ENCODE results near the gene C1QA. TPM values are rescaled to one million over a fixed set of nuclear protein-coding genes. Genes with fewer than 3 reads are reported as not detected.
"Not testable (repeated sequence)": the region's sequence is repeated elsewhere in the genome, so short reads cannot be mapped to it uniquely, and the experiment has no call there.

C1QA gene
- total RNA-seq, 1 experiment from 2014 or later, result not detected

DNA sequence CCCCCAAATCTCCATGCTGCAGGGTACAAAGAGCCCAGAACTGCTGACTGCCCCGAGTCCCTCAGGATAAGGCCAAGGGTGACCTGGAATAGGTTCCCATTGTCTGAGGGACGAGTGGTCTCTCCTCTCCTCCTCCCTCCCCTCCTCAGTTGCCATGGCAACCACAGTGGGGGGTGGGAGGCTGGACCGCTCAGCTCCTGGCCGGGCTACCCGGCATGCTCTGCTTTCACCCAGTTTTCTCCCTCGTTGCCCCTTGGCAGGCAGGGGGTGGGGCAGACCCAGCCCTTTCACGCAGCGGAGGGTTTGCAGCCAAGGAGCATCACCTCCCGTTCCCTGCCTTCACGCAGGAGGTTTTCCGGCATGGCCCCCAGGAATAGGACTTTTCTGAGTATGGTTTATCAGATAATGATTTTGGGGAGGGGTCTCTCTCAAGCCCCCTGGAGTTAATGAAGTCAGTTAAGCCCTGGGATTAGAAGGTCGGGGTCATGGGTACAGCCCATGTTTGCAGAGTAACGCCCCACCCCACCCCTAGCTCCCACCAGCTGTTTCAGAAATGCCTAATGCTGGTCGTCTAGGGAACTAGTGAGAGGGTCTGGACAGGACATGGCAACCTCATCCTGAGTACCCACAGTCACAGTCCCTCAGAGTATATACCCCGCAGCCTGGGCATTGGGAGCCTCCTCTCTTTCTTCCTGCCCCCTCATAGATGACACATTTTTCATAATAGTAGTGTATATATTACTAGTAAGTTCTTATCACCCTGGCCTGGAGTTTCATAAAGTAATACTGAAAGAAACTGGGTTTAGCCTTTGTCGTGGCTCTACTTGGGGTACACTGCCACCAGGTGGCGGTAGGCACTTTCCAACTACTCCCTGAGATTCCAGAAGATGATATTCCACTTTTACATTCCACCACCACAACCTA is 37.3 kb downstream of the C1QA start:
- POLR2A ChIA-PET (ENCODE audit: low non-redundant PET), result no interaction called here
- intact Hi-C loops (cut with micrococcal nuclease; ENCODE audit: unreplicated experiment), result loop anchor here (1.0 to 10.0 kb wide), 2 partner anchors 211 to 257 kb away; no protein-coding TSS in a partner anchor
- H3K36me3 ChIP-seq (ENCODE audit: insufficient read depth, low read length, poor library complexity, severe bottlenecking), result no peaks in the 10 kb centered on the region
- no TSS peak for BruUV-seq (replicated peaks)
- H3K4me3 ChIP-seq (ENCODE audit: low read depth, low read length, poor library complexity, severe bottlenecking), result no peak overlapping the region
- H3K9me3 ChIP-seq (ENCODE audit: low read depth, low read length, poor library complexity, severe bottlenecking), result no peaks in the 10 kb centered on the region
- DNase-seq (ENCODE audit: low spot score), result peak; percentile 63
- H3K4me1 ChIP-seq (ENCODE audit: insufficient read depth, low read length, poor library complexity, severe bottlenecking), result peaks cover 21% of the 10 kb centered on the region
- no peaks in the 10 kb centered on the region for H3K27me3 ChIP-seq (replicated peaks; ENCODE audit: insufficient read depth, low read depth, low read length, poor library complexity)
- no peak overlapping the region for H3K27ac ChIP-seq (ENCODE audit: low read depth, low read length, poor library complexity, severe bottlenecking)
- CTCF ChIA-PET, result interaction anchor here (1.0 kb wide), 1 partner anchor 257 kb away, joined by 6 read pairs; no protein-coding TSS in a partner anchor
- TF ChIP-seq CTCF (conservative IDR thresholded peaks at IDR 0.05; ENCODE audit: low read depth, low read length), result peak; percentile 88
- no peak for TF ChIP-seq EZH2 (IDR thresholded peaks at IDR 0.05; ENCODE audit: borderline replicate concordance, low read depth, low read length, poor library complexity, severe bottlenecking)

GRCh38 chr1:22674410-22674749 is 38.0 kb downstream of the C1QA start:
- Histone ChIP-seq H3K36me3 (ENCODE audit: insufficient read depth, low read length, poor library complexity, severe bottlenecking) (no peaks in the 10 kb centered on the region), H3K4me1 (ENCODE audit: insufficient read depth, low read length, poor library complexity, severe bottlenecking) (peaks cover 27% of the 10 kb centered on the region), H3K4me3 (ENCODE audit: low read depth, low read length, poor library complexity, severe bottlenecking) (no peak overlapping the region), H3K27ac (ENCODE audit: low read depth, low read length, poor library complexity, severe bottlenecking) (no peak overlapping the region), H3K9me3 (ENCODE audit: low read depth, low read length, poor library complexity, severe bottlenecking) (no peaks in the 10 kb centered on the region), H3K27me3 (replicated peaks; ENCODE audit: insufficient read depth, low read depth, low read length, poor library complexity) (no peaks in the 10 kb centered on the region)
- DNase-seq (ENCODE audit: low spot score), result no peak
- no TSS peak for BruUV-seq (replicated peaks)
- POLR2A ChIA-PET (ENCODE audit: low non-redundant PET), result no interaction called here
- intact Hi-C loops (cut with micrococcal nuclease; ENCODE audit: unreplicated experiment), result loop anchor here (1.0 to 10.0 kb wide), 2 partner anchors 210 to 256 kb away; no protein-coding TSS in a partner anchor
- CTCF ChIA-PET, result interaction anchor here (0.5 to 1.0 kb wide), 5 partner anchors 187 to 291 kb away, joined by 3 to 6 read pairs (median 4); no protein-coding TSS in a partner anchor
- TF ChIP-seq CTCF (conservative IDR thresholded peaks at IDR 0.05; ENCODE audit: low read depth, low read length) (no peak), EZH2 (IDR thresholded peaks at IDR 0.05; ENCODE audit: borderline replicate concordance, low read depth, low read length, poor library complexity, severe bottlenecking) (no peak)

DNA sequence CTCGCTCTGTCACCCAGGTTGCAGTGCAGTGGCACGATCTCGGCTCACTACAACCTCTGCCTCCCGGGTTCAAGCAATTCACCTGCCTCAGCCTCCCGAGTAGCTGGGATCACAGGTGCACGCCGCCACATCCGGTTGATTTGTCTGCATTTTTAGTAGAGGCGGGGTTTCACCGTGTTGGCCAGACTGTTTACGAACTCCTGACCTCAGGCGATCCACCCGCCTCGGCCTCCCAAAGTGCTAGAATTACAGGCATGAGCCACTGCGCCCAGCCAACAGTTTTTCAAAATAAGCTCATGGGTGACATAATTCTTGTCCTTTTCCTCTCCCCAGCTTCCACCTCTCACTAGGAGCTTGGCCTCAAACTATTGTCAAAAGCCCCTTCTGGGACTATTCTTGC is 39.7 kb downstream of the C1QA start:
- H3K4me1 ChIP-seq (ENCODE audit: insufficient read depth, low read length, poor library complexity, severe bottlenecking), result peaks cover 27% of the 10 kb centered on the region

More for the DNA sequence above, 39.7 kb downstream of the C1QA start:
- not testable (repeated sequence) for H3K36me3 ChIP-seq (ENCODE audit: insufficient read depth, low read length, poor library complexity, severe bottlenecking); H3K27ac ChIP-seq (ENCODE audit: low read depth, low read length, poor library complexity, severe bottlenecking); H3K4me3 ChIP-seq (ENCODE audit: low read depth, low read length, poor library complexity, severe bottlenecking); DNase-seq (ENCODE audit: low spot score); H3K9me3 ChIP-seq (ENCODE audit: low read depth, low read length, poor library complexity, severe bottlenecking); H3K27me3 ChIP-seq (replicated peaks; ENCODE audit: insufficient read depth, low read depth, low read length, poor library complexity); BruUV-seq (replicated peaks)
- intact Hi-C loops (cut with micrococcal nuclease; ENCODE audit: unreplicated experiment), result loop anchor here (10.0 kb wide), 1 partner anchor 209 kb away; no protein-coding TSS in a partner anchor
- POLR2A ChIA-PET (ENCODE audit: low non-redundant PET), result interaction anchor here (0.6 kb wide), 1 partner anchor 158 kb away, joined by 4 read pairs; no protein-coding TSS in a partner anchor
- CTCF ChIA-PET, result interaction anchor here (0.5 to 0.8 kb wide), 2 partner anchors 28 to 255 kb away, joined by 4 to 8 read pairs; no protein-coding TSS in a partner anchor

Data from A673 (cell line).